Erythroblast (primary cell): Measurements from ENCODE around the gene IDE.

ENCODE experiments used
- GATA1 ChIP-seq: IDR thresholded peaks from 2 replicates; pipeline ENCODE4 v1.6.1; 2011; ENCODE audit warnings: low read depth, mild to moderate bottlenecking, control low read depth, low read length, moderate library complexity
- POLR2A ChIP-seq: IDR thresholded peaks from 2 replicates; pipeline ENCODE4 v1.6.1; 2011; ENCODE audit warnings: mild to moderate bottlenecking, low read length

DNA sequence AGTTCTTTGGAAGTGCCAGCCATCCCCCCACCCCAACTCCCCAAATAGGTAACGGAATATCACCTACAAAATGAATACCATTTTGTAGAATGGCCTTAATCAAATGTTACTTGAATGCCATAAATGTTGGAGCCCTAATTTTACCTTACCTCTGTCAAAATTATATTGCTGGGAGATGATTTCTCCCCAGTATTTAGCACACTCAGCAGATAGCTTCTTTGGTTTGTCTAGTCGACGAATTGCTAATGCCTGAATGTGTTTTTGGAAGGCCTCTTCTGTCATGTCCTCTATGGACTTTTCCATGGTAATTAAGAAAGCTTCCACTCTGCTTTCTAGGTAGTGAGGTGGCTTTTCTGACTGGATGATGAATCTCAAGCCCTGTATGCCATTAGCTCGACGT, 110.3 kb downstream of the IDE start:
- TF ChIP-seq POLR2A (no peak), GATA1 (no peak)
